OCI-LY7 (cell line): Measurements from ENCODE around the gene HCFC1R1.

Experiments
- CTCF ChIP-seq: fragments of 200-600 bp; sonication (generic); conservative IDR thresholded peaks from 2 replicates; pipeline ENCODE4 v1.5.1; 2014; ENCODE audit warnings: mild to moderate bottlenecking, antibody characterized with exemption, low read length, moderate library complexity, mixed read lengths
- EZH2phosphoT487 ChIP-seq: fragments of 200-600 bp; sonication (generic); IDR thresholded peaks from 2 replicates; pipeline ENCODE4 v1.6.1; 2018; ENCODE audit warnings: low read depth, borderline replicate concordance, mild to moderate bottlenecking, mixed run types, antibody characterized with exemption, low read length, moderate library complexity, mixed read lengths

- TF ChIP-seq CTCF (no peak), EZH2phosphoT487 (no peak)
These were observed 13.1 kb upstream of the HCFC1R1 start, which contains the start of gene BICDL2 for GRCh38 chr16:3036726-3037315.
